UCSD-AML1 (cell line): Measurements from ENCODE around the gene KRTAP19-8.

Source experiments
- DNase-seq: peaks from one replicate; lab custom pipeline; 2025; ENCODE audit not compliant: unreplicated experiment; lab: John Stamatoyannopoulos, UW

KRTAP19-8 gene

DNA sequence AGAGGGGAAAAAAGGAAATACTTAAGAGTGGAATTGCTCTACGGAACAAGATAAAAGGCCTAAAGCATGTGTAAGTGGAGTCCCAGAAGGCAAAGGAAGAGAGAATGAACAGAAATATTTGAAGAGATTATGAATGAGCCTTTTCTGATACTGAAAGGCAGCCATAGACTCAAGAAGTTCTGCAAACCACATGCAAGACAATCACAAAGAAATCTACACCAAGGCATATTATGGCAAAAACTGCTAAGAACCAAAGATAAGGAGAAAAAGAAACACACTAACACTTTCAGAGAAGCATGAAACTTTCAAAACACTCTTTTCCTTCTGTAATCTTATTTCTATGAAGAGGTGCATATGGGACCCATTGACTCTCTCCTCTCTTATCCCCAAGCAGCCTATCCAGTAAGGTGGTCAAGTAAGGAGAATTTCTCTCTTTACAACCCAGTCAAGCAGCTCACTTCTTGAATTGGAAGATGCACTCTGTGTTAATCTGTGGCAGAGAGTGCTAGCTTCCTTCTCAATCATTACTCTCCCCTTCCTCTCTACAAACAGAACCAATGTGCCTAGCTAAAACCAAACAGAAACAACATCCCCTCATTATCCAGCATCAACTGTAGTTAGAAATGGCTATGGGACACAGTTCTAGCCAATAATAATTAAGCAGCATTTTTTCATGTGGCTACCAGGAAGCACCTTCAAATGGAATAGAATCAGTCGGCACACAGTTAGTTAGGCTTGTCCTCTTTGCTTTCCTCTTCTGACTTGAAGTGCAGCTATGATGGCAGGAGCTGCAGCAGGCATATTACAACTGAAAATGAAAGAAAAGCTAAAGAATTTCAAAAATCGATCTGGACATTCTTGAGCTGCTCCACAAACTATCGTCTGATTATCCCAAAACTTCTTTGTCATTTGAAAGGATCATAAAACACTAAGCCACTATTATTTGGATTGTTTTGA is 25.9 kb downstream of the KRTAP19-8 start:
- no peak for DNase-seq

- no peak for DNase-seq
Measured at GRCh38 chr21:31011412-31011811, 26.9 kb downstream of the KRTAP19-8 start.

GRCh38 chr21:31008355-31008754 is 29.9 kb downstream of the KRTAP19-8 start:
- DNase-seq: no peak

DNA sequence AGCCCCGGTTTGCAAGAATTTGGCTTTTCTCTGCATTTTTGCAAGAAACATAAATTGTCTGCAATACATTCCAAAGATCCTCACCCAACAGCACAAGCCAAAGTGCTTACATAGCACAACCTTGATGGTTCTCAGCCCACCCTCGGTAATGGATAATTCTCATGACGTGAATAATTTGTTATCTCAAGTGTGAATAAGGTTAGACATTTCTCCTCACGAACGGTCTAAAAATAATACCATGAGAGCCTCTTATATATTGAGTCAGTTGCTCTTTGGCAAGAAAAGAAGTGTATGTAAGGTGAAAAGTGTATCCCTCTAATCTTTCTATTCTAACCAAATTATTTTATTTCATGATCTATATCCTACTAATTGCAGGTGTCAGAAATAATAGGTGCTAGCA is 33.3 kb downstream of the KRTAP19-8 start:
- no peak for DNase-seq

- DNase-seq: no peak
Measured at GRCh38 chr21:31003471-31003870, 34.8 kb downstream of the KRTAP19-8 start.

DNA sequence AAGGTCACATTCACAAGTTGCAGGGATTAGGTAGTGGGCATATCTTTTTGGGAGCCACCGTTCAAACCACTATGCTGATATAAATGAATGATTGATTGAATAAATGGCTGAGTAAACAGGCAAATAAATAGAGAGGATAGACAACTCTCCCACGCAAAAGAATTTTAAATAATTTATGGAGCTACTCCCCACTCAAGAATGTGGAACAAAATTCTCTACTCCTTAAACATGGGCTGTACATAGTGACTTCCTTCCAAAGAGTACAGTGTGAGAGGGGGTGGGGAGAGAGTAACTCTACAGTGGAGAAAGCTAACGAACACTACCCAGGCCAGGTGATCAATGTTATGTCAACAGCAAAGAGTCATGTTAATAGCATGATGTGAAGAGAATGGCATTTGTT is 40.7 kb downstream of the KRTAP19-8 start:
- no peak for DNase-seq

GRCh38 chr21:30996728-30997127 is 41.5 kb downstream of the KRTAP19-8 start:
- no peak for DNase-seq

GRCh38 chr21:30994932-30995331 is 43.3 kb downstream of the KRTAP19-8 start:
- no peak for DNase-seq

DNA sequence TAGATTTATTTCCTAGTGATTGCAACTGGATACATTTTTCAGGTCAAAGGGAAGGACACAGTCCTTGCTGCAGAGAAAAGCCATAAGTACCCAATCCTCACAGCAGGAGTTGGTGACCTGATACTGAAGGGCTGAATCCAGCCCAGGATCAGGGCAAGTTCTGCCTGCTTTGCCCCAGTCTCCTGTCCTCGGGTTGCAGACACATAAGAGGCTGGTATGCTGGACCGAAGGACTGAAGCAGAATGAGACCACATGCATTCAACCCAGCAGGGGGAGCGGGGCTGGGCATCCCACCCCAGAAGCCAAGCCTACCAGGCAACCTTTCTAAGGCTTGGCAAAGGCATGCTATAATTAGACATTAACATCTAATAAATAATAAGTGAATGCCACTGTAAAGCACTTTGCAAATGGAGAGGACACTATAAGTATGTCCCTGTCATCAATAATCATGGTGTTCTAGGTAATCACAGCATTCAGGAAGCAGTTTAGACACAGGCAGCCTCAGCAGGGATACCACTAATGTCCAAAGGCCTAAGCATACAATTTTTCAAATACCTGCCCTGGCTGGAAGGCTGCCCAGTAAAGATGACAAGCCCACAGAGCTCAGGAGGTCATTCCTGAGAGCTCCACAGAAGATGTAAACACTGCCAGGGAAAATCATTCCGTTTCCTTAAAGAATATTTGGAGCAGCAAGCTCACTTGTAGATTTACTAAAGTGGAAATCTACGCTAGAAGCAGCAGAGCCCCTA is 47.6 kb downstream of the KRTAP19-8 start:
- DNase-seq: no peak

DNA sequence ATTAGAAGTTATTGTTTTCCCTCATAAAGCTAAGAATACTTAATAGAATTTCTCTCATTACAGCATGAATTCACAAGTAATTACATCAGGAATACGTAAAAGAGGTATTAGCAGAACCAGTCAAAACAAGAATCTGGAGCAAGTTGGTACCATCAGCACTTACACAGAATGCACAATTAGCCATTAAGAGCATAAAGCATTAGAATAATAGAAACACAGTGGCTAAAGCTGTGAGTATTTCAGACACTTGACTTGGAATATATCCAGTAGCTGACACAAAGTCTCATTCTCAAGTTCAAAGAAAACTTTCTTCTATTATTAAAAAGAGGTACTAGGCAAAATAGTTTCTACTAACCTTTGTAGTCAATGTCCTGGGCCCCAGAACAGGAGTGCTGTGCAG is 49.6 kb downstream of the KRTAP19-8 start:
- DNase-seq: no peak
